H9 (cell line): ENCODE results near the gene MYRIP. TPM values are rescaled to one million over a fixed set of nuclear protein-coding genes. Genes with fewer than 3 reads are reported as not detected.

Experiments used
- DNase-seq: peaks from one replicate; pipeline ENCODE4 v3.0.0-alpha.2; 2017
- H2AFZ ChIP-seq: one replicate; pipeline ENCODE4 v1.6.1; 2013; ENCODE audit warnings: mild to moderate bottlenecking, low read length, control low read depth, moderate library complexity
- H2AK5ac ChIP-seq: 2 replicates; pipeline ENCODE4 v1.6.1; 2013; ENCODE audit warnings: low read length, control low read depth, mixed read lengths; ENCODE audit not compliant: insufficient read length
- H2BK120ac ChIP-seq: one replicate; pipeline ENCODE4 v1.6.1; 2013; ENCODE audit warnings: low read depth, mild to moderate bottlenecking, low read length, control low read depth, inconsistent platforms; ENCODE audit not compliant: poor library complexity, severe bottlenecking
- H2BK12ac ChIP-seq: 2 replicates; pipeline ENCODE4 v1.6.1; 2013; ENCODE audit warnings: low read length, control low read depth, mixed read lengths, low read depth; ENCODE audit not compliant: insufficient read length
- H2BK15ac ChIP-seq: 2 replicates; pipeline ENCODE4 v1.6.1; 2013; ENCODE audit warnings: low read depth, low read length, control low read depth
- H2BK20ac ChIP-seq: one replicate; pipeline ENCODE4 v1.6.1; 2013; ENCODE audit warnings: low read depth, mild to moderate bottlenecking, low read length, control low read depth, inconsistent platforms; ENCODE audit not compliant: poor library complexity, severe bottlenecking
- H2BK5ac ChIP-seq: 2 replicates; pipeline ENCODE4 v1.6.1; 2013; ENCODE audit warnings: low read length, control low read depth, mixed read lengths; ENCODE audit not compliant: insufficient read length
- H3K14ac ChIP-seq: 2 replicates; pipeline ENCODE4 v1.6.1; 2013; ENCODE audit warnings: low read length, control low read depth; ENCODE audit not compliant: insufficient read depth
- H3K18ac ChIP-seq: 2 replicates; pipeline ENCODE4 v1.6.1; 2013; ENCODE audit warnings: low read depth, mild to moderate bottlenecking, mixed read lengths, low read length, control low read depth; ENCODE audit not compliant: insufficient read length
- H3K23ac ChIP-seq: 2 replicates; pipeline ENCODE4 v1.6.1; 2013; ENCODE audit warnings: low read length, control low read depth, mixed read lengths, low read depth; ENCODE audit not compliant: insufficient read length
- H3K23me2 ChIP-seq: 2 replicates; pipeline ENCODE4 v1.6.1; 2013; ENCODE audit warnings: low read depth, mild to moderate bottlenecking, mixed read lengths, low read length, control low read depth; ENCODE audit not compliant: insufficient read length, poor library complexity, severe bottlenecking
- H3K27ac ChIP-seq: 2 replicates; pipeline ENCODE4 v1.5.1; 2013; ENCODE audit warnings: low read length, control low read depth, mixed read lengths, low read depth; ENCODE audit not compliant: insufficient read length
- H3K27me3 ChIP-seq: 2 replicates; pipeline ENCODE4 v1.6.1; 2013; ENCODE audit warnings: low read length, control low read depth, inconsistent platforms; ENCODE audit not compliant: insufficient read depth
- H3K4ac ChIP-seq: 2 replicates; pipeline ENCODE4 v1.6.1; 2013; ENCODE audit warnings: low read depth, mild to moderate bottlenecking, control low read depth, inconsistent platforms, low read length, moderate library complexity
- H3K4me1 ChIP-seq: 2 replicates; pipeline ENCODE4 v1.6.1; 2013; ENCODE audit warnings: low read length, control low read depth, inconsistent platforms; ENCODE audit not compliant: insufficient read depth
- H3K4me2 ChIP-seq: 2 replicates; pipeline ENCODE4 v1.6.1; 2013; ENCODE audit warnings: low read length, control low read depth, mixed read lengths; ENCODE audit not compliant: insufficient read length, insufficient read depth
- H3K56ac ChIP-seq: 2 replicates; pipeline ENCODE4 v1.6.1; 2013; ENCODE audit warnings: low read depth, mild to moderate bottlenecking, mixed read lengths, low read length, control low read depth; ENCODE audit not compliant: insufficient read length
- H3K79me1 ChIP-seq: 2 replicates; pipeline ENCODE4 v1.6.1; 2013; ENCODE audit warnings: low read depth, mild to moderate bottlenecking, moderate library complexity, low read length, control low read depth, inconsistent platforms; ENCODE audit not compliant: insufficient read depth, poor library complexity, severe bottlenecking
- H3K79me2 ChIP-seq: 2 replicates; pipeline ENCODE4 v1.6.1; 2013; ENCODE audit warnings: low read length, control low read depth, inconsistent platforms; ENCODE audit not compliant: insufficient read depth
- H3K9ac ChIP-seq: 2 replicates; pipeline ENCODE4 v1.6.1; 2013; ENCODE audit warnings: low read length, control low read depth, mixed read lengths; ENCODE audit not compliant: insufficient read length; ENCODE audit errors: extremely low read depth
- H3K9me3 ChIP-seq: one replicate; pipeline ENCODE4 v1.6.1; 2013; ENCODE audit warnings: low read depth, low read length, inconsistent platforms; ENCODE audit not compliant: control insufficient read depth
- H3T11ph ChIP-seq: one replicate; pipeline ENCODE4 v1.6.1; 2013; ENCODE audit warnings: mild to moderate bottlenecking, low read length, control low read depth, inconsistent platforms
- H4K20me1 ChIP-seq: one replicate; pipeline ENCODE4 v1.6.1; 2013; ENCODE audit not compliant: control insufficient read depth, insufficient read length, insufficient read depth
- H4K5ac ChIP-seq: 2 replicates; pipeline ENCODE4 v1.6.1; 2013; ENCODE audit warnings: low read depth, mild to moderate bottlenecking, mixed read lengths, low read length, control low read depth; ENCODE audit not compliant: insufficient read length
- H4K8ac ChIP-seq: replicated peaks from 2 replicates; pipeline ENCODE4 v1.6.1; 2013; ENCODE audit warnings: low read length, control low read depth, mixed read lengths, low read depth; ENCODE audit not compliant: insufficient read length
- H4K91ac ChIP-seq: 2 replicates; pipeline ENCODE4 v1.6.1; 2013; ENCODE audit warnings: low read depth, mild to moderate bottlenecking, moderate library complexity, mixed read lengths, low read length, control low read depth; ENCODE audit not compliant: insufficient read length
- H3K27ac Mint-ChIP-seq, 3 experiments: 2 replicates in 2 of 3; 3 replicates in 1 of 3; pipeline ENCODE4 v1.8.0; 2020 to 2021; ENCODE audit warnings: mixed read lengths in 3 of 3, mild to moderate bottlenecking in 1 of 3, moderate library complexity in 1 of 3
- H3K27me3 Mint-ChIP-seq: 2 replicates; pipeline ENCODE4 v1.8.0; 2021; ENCODE audit warnings: low read depth, mild to moderate bottlenecking, moderate library complexity, mixed read lengths
- H3K36me3 Mint-ChIP-seq, 3 experiments: 2 replicates in 2 of 3; 3 replicates in 1 of 3; pipeline ENCODE4 v1.8.0; 2020 to 2021; ENCODE audit warnings: low read depth in 3 of 3, mixed read lengths in 3 of 3; ENCODE audit not compliant: insufficient read depth in 1 of 3
- H3K4me1 Mint-ChIP-seq, 2 experiments: 2 replicates each; pipeline ENCODE4 v1.8.0; 2020; ENCODE audit warnings: mixed read lengths in 2 of 2
- H3K4me3 Mint-ChIP-seq, 2 experiments: 2 replicates in 1 of 2; 3 replicates in 1 of 2; pipeline ENCODE4 v1.8.0; 2020 to 2021; ENCODE audit warnings: mild to moderate bottlenecking in 2 of 2, mixed read lengths in 2 of 2, moderate library complexity in 1 of 2
- H3K9me3 Mint-ChIP-seq, 2 experiments: 2 replicates in 1 of 2; 3 replicates in 1 of 2; pipeline ENCODE4 v1.8.0; 2020; ENCODE audit warnings: mild to moderate bottlenecking in 2 of 2, mixed read lengths in 2 of 2, moderate library complexity in 1 of 2
- WGBS: extraction: QIAGEN DNeasy Blood & Tissue Kit; methylation state at CpG from one replicate; pipeline ENCODE4 v1.1.7; 2013; ENCODE audit warnings: missing lambda C conversion rate, low lambda C conversion rate, mixed read lengths; ENCODE audit not compliant: insufficient read length; ENCODE audit errors: extremely low coverage; 5-methylcytosine and 5-hydroxymethylcytosine counted together
- total RNA-seq: library from RNA; stranded (reverse); gene quantifications from 2 replicates; pipeline ENCODE4 v1.2.1, GENCODE V29; 2021
- TF ChIP-seq, protein P1 (sequence below): fragments of 200-600 bp; sonication (generic); conservative IDR thresholded peaks from 3 replicates; pipeline ENCODE4 v1.8.0; 2021; ENCODE audit warnings: antibody characterized with exemption, mild to moderate bottlenecking

Gene MYRIP
- total RNA-seq, 1 experiment from 2014 or later = 1.8 TPM

DNA sequence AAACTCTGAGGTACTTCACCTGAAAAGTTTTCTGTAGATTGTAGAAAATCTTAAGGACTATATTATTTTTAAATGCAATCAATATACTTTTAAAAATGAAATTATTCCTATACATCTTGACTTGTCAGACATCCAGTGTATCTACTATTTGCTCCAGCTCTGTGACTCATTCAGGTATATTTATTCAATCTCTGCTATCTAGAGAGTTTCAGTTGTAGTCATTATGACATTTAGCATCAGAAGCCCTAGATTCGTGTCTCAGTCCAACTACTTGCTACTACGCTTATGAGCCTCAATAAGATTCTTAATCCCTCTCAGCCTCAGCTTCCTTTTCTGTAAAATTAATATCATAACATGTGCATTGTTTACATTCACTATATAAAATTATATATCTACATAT is 477.8 kb downstream of the MYRIP start:
- Histone ChIP-seq H3K27me3 (no peaks in the 10 kb centered on the region), H3K79me2 (no peaks in the 10 kb centered on the region), H3K4me1 (no peaks in the 10 kb centered on the region), H3K23ac (no peak overlapping the region), H3K27ac (no peak overlapping the region), H2AK5ac (no peak overlapping the region), H2BK15ac (no peak overlapping the region), H4K20me1 (no peaks in the 10 kb centered on the region), H2BK5ac (no peak overlapping the region), H4K8ac (no peak overlapping the region), H3K9ac (no peak overlapping the region), H3K4ac (no peak overlapping the region), H4K5ac (no peak overlapping the region), H3K23me2 (no peaks in the 10 kb centered on the region), H3K14ac (no peak overlapping the region), H2AFZ (no peak overlapping the region), H2BK12ac (no peak overlapping the region), H3K4me2 (no peak overlapping the region), H2BK120ac (no peak overlapping the region), H3K56ac (no peak overlapping the region), H3K18ac (no peak overlapping the region), H3K9me3 (no peaks in the 10 kb centered on the region), H3K79me1 (no peaks in the 10 kb centered on the region), H4K91ac (no peak overlapping the region), H3T11ph (no peak overlapping the region), H2BK20ac (no peak overlapping the region)
- H3K4me3 Mint-ChIP-seq = no peak overlapping the region
- peaks cover 4 to 23% of the 10 kb centered on the region in 2 experiments for H3K4me1 Mint-ChIP-seq
- H3K36me3 Mint-ChIP-seq = no peaks in the 10 kb centered on the region
- H3K27ac Mint-ChIP-seq = no peak overlapping the region
- H3K27me3 Mint-ChIP-seq = no peaks in the 10 kb centered on the region; the same call in 1 of the 2 replicates
- no peaks in the 10 kb centered on the region; a peak in 1 of 5 replicates for H3K9me3 Mint-ChIP-seq
- no CpG with 5 or more reads among the region's 2 CpGs for WGBS
- no peak for DNase-seq
- TF ChIP-seq, protein P1, sequence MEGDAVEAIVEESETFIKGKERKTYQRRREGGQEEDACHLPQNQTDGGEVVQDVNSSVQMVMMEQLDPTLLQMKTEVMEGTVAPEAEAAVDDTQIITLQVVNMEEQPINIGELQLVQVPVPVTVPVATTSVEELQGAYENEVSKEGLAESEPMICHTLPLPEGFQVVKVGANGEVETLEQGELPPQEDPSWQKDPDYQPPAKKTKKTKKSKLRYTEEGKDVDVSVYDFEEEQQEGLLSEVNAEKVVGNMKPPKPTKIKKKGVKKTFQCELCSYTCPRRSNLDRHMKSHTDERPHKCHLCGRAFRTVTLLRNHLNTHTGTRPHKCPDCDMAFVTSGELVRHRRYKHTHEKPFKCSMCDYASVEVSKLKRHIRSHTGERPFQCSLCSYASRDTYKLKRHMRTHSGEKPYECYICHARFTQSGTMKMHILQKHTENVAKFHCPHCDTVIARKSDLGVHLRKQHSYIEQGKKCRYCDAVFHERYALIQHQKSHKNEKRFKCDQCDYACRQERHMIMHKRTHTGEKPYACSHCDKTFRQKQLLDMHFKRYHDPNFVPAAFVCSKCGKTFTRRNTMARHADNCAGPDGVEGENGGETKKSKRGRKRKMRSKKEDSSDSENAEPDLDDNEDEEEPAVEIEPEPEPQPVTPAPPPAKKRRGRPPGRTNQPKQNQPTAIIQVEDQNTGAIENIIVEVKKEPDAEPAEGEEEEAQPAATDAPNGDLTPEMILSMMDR = no peak
